Astrocyte (in vitro differentiated cells and primary cell): Measurements from ENCODE around the gene TAF1B.
"Not testable (repeated sequence)": the region's sequence is repeated elsewhere in the genome, so short reads cannot be mapped to it uniquely, and the experiment has no call there.

Source experiments
- CTCF ChIP-seq: IDR thresholded peaks from 2 replicates; pipeline ENCODE4 v1.5.1; 2011; ENCODE audit warnings: low read depth, mild to moderate bottlenecking, inconsistent platforms, low read length, moderate library complexity; ENCODE audit not compliant: insufficient read depth
- EZH2 ChIP-seq: IDR thresholded peaks from 2 replicates; pipeline ENCODE4 v1.6.1; 2012; ENCODE audit warnings: mild to moderate bottlenecking, low read length, inconsistent platforms; ENCODE audit not compliant: insufficient read depth

- TF ChIP-seq CTCF, EZH2: not testable (repeated sequence)
Observed at GRCh38 chr2:9927020-9927419, 83.7 kb downstream of the TAF1B start.
